HepG2 (cell line): ENCODE results near the gene STARD10.

Experiments used
- EP300 ChIP-seq, 3 experiments: sonication (generic) in 1 of 3; formaldehyde crosslinking in 1 of 3; IDR thresholded peaks; 2 replicates each; pipeline versions ENCODE4 v1.5.1 to v1.6.1; 2011 to 2020; ENCODE audit warnings: low read depth in 2 of 3, low read length in 2 of 3, borderline replicate concordance in 1 of 3, improper control_type of control experiment in 1 of 3, mild to moderate bottlenecking in 1 of 3, missing genetic modification reagents in 1 of 3, moderate library complexity in 1 of 3
- KLF16 ChIP-seq, 2 experiments: sonication (generic) in 1 of 2; formaldehyde crosslinking in 1 of 2; IDR thresholded peaks; 2 replicates each; pipeline versions ENCODE4 v1.6.1 to v1.8.0; 2016 to 2023; ENCODE audit warnings: missing genetic modification reagents in 2 of 2, missing compliant biosample characterization in 1 of 2
- MYC ChIP-seq: sonication (generic); formaldehyde crosslinking; IDR thresholded peaks from 2 replicates; pipeline ENCODE4 v1.9.0; 2021; ENCODE audit warnings: missing genetic modification reagents, borderline replicate concordance
- TGIF2 ChIP-seq: IDR thresholded peaks from 2 replicates; pipeline ENCODE4 v1.6.1; 2016; ENCODE audit warnings: control low read depth, missing compliant biosample characterization
- TP53 ChIP-seq: sonication (generic); formaldehyde crosslinking; conservative IDR thresholded peaks from 2 replicates; pipeline ENCODE4 v1.4.0; 2020; ENCODE audit warnings: missing genetic modification reagents
- XBP1 ChIP-seq: sonication (generic); formaldehyde crosslinking; IDR thresholded peaks from 2 replicates; pipeline ENCODE4 v1.5.0; 2020; ENCODE audit warnings: missing genetic modification reagents
- ZNF382 ChIP-seq: sonication (generic); formaldehyde crosslinking; IDR thresholded peaks from 2 replicates; pipeline ENCODE4 v1.5.0; 2020; ENCODE audit warnings: missing genetic modification reagents, mild to moderate bottlenecking, borderline replicate concordance
- TF ChIP-seq, protein P1 (sequence below): sonication (generic); formaldehyde crosslinking; IDR thresholded peaks from 2 replicates; pipeline ENCODE4 v1.4.0; 2020; ENCODE audit warnings: missing genetic modification reagents

DNA sequence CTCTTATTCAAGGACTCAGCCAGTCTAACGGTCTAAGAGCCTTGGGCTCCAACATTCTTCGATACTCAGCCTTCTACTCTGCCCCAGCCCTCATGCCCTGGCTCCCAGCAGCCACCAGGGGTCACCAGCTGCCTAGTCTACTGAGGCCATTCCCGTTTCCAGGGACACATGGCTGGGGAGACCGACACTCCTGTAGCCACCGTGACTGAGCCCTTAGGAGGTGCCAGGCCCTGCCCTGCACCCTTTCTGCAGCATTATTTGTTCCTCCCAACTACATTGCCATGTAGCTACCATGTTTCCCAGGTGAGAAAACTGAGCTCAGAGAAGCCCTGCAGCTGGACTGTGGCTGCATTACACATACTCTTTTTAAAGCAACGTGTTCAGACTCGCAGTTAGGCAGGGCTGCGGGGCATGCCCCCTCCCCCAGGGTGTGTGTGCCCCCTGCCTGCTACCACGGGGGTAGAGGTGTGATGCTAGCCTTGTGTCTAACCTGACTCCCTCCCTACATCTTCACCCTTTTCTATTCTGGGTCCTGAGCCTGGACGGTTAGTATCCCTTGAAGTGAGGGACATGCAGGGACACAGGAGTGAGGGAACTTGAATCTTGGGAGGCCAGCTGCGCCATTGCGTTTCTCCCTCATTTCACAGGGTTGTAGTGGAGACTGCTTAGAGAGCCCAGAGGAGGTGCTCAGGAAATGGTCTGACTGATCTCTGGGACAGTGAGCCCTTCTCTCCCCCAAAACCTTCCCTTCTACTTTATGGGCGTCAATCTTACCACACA is 37.9 kb upstream of the STARD10 start:
- TF ChIP-seq KLF16 (CRISPR knock-in tag; IDR thresholded peaks at IDR 0.05) (no peak), MYC (CRISPR knock-in tag) (peak; percentile 54; the same call in 1 of the 2 replicates), ZNF382 (no peak), TP53 (CRISPR knock-in tag) (no peak), XBP1 (CRISPR knock-in tag) (no peak), EP300 (IDR thresholded peaks at IDR 0.05; ENCODE audit: low read depth in 2 of 2, low read length in 2 of 2) (no peak), EP300 (CRISPR knock-in tag; IDR thresholded peaks at IDR 0.05; ENCODE audit: borderline replicate concordance) (no peak), TGIF2 (CRISPR knock-in tag) (no peak)
- TF ChIP-seq, protein P1, sequence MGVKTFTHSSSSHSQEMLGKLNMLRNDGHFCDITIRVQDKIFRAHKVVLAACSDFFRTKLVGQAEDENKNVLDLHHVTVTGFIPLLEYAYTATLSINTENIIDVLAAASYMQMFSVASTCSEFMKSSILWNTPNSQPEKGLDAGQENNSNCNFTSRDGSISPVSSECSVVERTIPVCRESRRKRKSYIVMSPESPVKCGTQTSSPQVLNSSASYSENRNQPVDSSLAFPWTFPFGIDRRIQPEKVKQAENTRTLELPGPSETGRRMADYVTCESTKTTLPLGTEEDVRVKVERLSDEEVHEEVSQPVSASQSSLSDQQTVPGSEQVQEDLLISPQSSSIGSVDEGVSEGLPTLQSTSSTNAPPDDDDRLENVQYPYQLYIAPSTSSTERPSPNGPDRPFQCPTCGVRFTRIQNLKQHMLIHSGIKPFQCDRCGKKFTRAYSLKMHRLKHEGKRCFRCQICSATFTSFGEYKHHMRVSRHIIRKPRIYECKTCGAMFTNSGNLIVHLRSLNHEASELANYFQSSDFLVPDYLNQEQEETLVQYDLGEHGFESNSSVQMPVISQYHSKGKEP, result no peak
